Osteocyte (in vitro differentiated cells): Measurements from ENCODE around the gene PCCB. TPM values are rescaled to one million over a fixed set of nuclear protein-coding genes. Genes with fewer than 3 reads are reported as not detected.
A peak's percentile ranks its signal among the peaks of the same experiment; 100 is the strongest.

Source experiments
- DNase-seq: peaks from one replicate; pipeline ENCODE4 v3.0.0; 2021; ENCODE audit warnings: mixed read lengths; ENCODE audit not compliant: unreplicated experiment; ENCODE audit errors: extremely low spot score
- H3K27ac Mint-ChIP-seq: one replicate; pipeline ENCODE4 v1.8.0; 2021; ENCODE audit warnings: mild to moderate bottlenecking, mixed read lengths; ENCODE audit not compliant: unreplicated experiment
- H3K27me3 Mint-ChIP-seq: one replicate; pipeline ENCODE4 v1.8.0; 2021; ENCODE audit warnings: mixed read lengths; ENCODE audit not compliant: unreplicated experiment
- H3K36me3 Mint-ChIP-seq: one replicate; pipeline ENCODE4 v1.8.0; 2021; ENCODE audit warnings: mixed read lengths; ENCODE audit not compliant: unreplicated experiment
- H3K4me1 Mint-ChIP-seq: one replicate; pipeline ENCODE4 v1.8.0; 2021; ENCODE audit warnings: mixed read lengths; ENCODE audit not compliant: unreplicated experiment
- H3K4me3 Mint-ChIP-seq: one replicate; pipeline ENCODE4 v1.8.0; 2021; ENCODE audit warnings: mild to moderate bottlenecking, moderate library complexity, mixed read lengths; ENCODE audit not compliant: unreplicated experiment
- H3K9me3 Mint-ChIP-seq: one replicate; pipeline ENCODE4 v1.8.0; 2021; ENCODE audit warnings: mixed read lengths; ENCODE audit not compliant: unreplicated experiment
- CTCF ChIP-seq: fragments of 200-600 bp; sonication (generic); IDR thresholded peaks from 2 replicates; pipeline ENCODE4 v1.5.0; 2021; ENCODE audit warnings: antibody characterized with exemption, mild to moderate bottlenecking, moderate library complexity
- total RNA-seq: library from RNA; stranded (reverse); gene quantifications from 2 replicates; pipeline ENCODE4 v1.2.1, GENCODE V29; 2021

The PCCB gene
- total RNA-seq, 1 donor from 2014 or later: 37.4 TPM

DNA sequence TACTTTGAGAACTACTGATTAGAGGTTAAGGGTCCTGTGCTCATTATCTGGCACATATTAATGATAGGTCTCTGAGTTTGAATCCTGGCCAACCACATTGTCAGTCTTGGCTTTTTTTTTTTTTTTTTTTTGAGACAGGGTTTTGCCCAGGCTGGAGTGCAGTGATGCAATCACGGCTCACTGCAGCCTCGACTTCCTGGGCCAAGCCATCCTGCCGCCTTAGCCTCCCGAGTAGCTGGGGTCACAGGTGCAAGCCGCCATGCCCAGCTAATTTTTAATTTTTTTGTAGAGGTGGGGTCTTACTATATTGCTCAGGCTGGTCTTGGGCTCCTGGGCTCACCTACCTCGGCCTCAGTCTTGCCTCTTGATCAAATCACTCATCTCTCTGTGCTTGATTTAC, 547 bp upstream of the PCCB start:
- TF ChIP-seq CTCF: no peak
- Mint-ChIP-seq H3K4me1 (peaks cover 22% of the 10 kb centered on the region), H3K27me3 (no peaks in the 10 kb centered on the region), H3K4me3 (peak overlapping the region; percentile 86), H3K9me3 (no peaks in the 10 kb centered on the region), H3K36me3 (no peaks in the 10 kb centered on the region), H3K27ac (peak overlapping the region; percentile 92)
- no peak for DNase-seq

GRCh38 chr3:136250903-136251460, 842 bp downstream of the PCCB start:
- Mint-ChIP-seq H3K36me3 (peaks cover 2% of the 10 kb centered on the region), H3K27ac (peak overlapping the region; percentile 92), H3K9me3 (no peaks in the 10 kb centered on the region), H3K27me3 (no peaks in the 10 kb centered on the region), H3K4me1 (peaks cover 22% of the 10 kb centered on the region), H3K4me3 (peak overlapping the region; percentile 86)
- DNase-seq: no peak
- TF ChIP-seq CTCF: no peak

DNA sequence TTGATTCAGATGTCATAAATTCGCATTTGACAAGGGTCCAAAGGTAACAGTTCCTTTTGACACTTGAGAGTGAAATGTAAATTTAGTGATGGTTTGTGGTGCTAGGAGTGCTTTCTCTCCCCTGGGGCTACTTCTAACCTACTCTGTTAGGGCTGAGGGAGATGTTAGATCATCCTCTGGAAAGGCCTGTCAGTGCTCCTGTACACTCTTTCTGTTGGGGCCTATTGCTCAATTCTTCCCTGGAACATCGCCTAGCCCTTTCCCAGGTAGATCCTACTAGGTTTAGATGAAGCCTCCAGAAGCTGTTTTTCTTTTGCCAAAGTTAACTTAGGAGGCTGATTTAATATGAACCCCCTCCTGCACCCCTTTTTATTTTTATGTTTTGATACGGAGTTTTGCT, 1.4 kb downstream of the PCCB start:
- Mint-ChIP-seq H3K4me1 (peaks cover 22% of the 10 kb centered on the region), H3K27me3 (no peaks in the 10 kb centered on the region)
- DNase-seq: no peak

GRCh38 chr3:136255672-136256406, 5.7 kb downstream of the PCCB start:
- Mint-ChIP-seq H3K4me3 (no peak overlapping the region), H3K4me1 (peaks cover 15% of the 10 kb centered on the region), H3K36me3 (peaks cover 26% of the 10 kb centered on the region), H3K27me3 (no peaks in the 10 kb centered on the region), H3K9me3 (no peaks in the 10 kb centered on the region), H3K27ac (no peak overlapping the region)
- DNase-seq: no peak
- TF ChIP-seq CTCF: no peak

More for the DNA sequence above, 1.4 kb downstream of the PCCB start:
- H3K27ac Mint-ChIP-seq: peak overlapping the region; percentile 92
- H3K4me3 Mint-ChIP-seq: peak overlapping the region; percentile 86
- no peaks in the 10 kb centered on the region for H3K9me3 Mint-ChIP-seq
- H3K36me3 Mint-ChIP-seq: peaks cover 6% of the 10 kb centered on the region
- TF ChIP-seq CTCF: no peak

- H3K9me3 Mint-ChIP-seq: no peaks in the 10 kb centered on the region
- DNase-seq: no peak
- no peak overlapping the region for H3K27ac Mint-ChIP-seq
- no peak overlapping the region for H3K4me3 Mint-ChIP-seq
- no peak for TF ChIP-seq CTCF
- no peaks in the 10 kb centered on the region for H3K4me1 Mint-ChIP-seq
- no peaks in the 10 kb centered on the region for H3K27me3 Mint-ChIP-seq
- peaks cover 43% of the 10 kb centered on the region for H3K36me3 Mint-ChIP-seq
Observed at GRCh38 chr3:136258199-136258598, 8.1 kb downstream of the PCCB start.
